HG03196 (cell line): ENCODE measurements around the gene RAB5A.
"Not testable (repeated sequence)": the region's sequence is repeated elsewhere in the genome, so short reads cannot be mapped to it uniquely, and the experiment has no call there.

Experiments used
- ATAC-seq: cut with Tn5 transposase; IDR thresholded peaks from one replicate; pipeline ENCODE4 v1.9.1; 2021; ENCODE audit not compliant: unreplicated experiment

Gene RAB5A

GRCh38 chr3:19947549-19948225 is 790 bp downstream of the RAB5A start:
- peak; percentile 23 for ATAC-seq

GRCh38 chr3:19948226-19948591 is 1.3 kb downstream of the RAB5A start:
- no peak for ATAC-seq

- ATAC-seq, result no peak
Measured at GRCh38 chr3:19950316-19950715, 3.4 kb downstream of the RAB5A start.

- no peak for ATAC-seq
Measured at GRCh38 chr3:19954676-19955075, 7.8 kb downstream of the RAB5A start.

- not testable (repeated sequence) for ATAC-seq
Measured at GRCh38 chr3:19957354-19957753, 10.5 kb downstream of the RAB5A start.

GRCh38 chr3:19959505-19959904 is 12.6 kb downstream of the RAB5A start:
- no peak for ATAC-seq

- no peak for ATAC-seq
Measured at GRCh38 chr3:19960696-19961095, 13.8 kb downstream of the RAB5A start.

- no peak for ATAC-seq
Measured at GRCh38 chr3:19961960-19962359, 15.1 kb downstream of the RAB5A start.

- no peak for ATAC-seq
Measured at GRCh38 chr3:19967208-19967607, 20.3 kb downstream of the RAB5A start.

GRCh38 chr3:19967812-19968211 is 20.9 kb downstream of the RAB5A start:
- ATAC-seq, result no peak

GRCh38 chr3:19970327-19970726 is 23.4 kb downstream of the RAB5A start:
- ATAC-seq, result no peak

- ATAC-seq, result no peak
Measured at GRCh38 chr3:19972054-19972453, 25.2 kb downstream of the RAB5A start.

- not testable (repeated sequence) for ATAC-seq
Measured at GRCh38 chr3:19988904-19989303, 42.0 kb downstream of the RAB5A start.

GRCh38 chr3:19994796-19995195 is 47.9 kb downstream of the RAB5A start:
- ATAC-seq, result no peak

- ATAC-seq, result no peak
Measured at GRCh38 chr3:19997502-19997901, 50.6 kb downstream of the RAB5A start.

GRCh38 chr3:20001932-20002331 is 55.0 kb downstream of the RAB5A start:
- ATAC-seq, result no peak

GRCh38 chr3:20007960-20008359 is 61.1 kb downstream of the RAB5A start:
- ATAC-seq, result no peak

- no peak for ATAC-seq
Measured at GRCh38 chr3:20008646-20009045, 61.7 kb downstream of the RAB5A start.

- ATAC-seq, result no peak
Measured at GRCh38 chr3:20012164-20012563, 65.3 kb downstream of the RAB5A start, which contains the start of gene PP2D1. Gene PP2D1 (minus strand): TSS chr3:20012264. CDS start chr3:20012072, 192 bp downstream.

GRCh38 chr3:20013396-20013795 is 66.5 kb downstream of the RAB5A start:
- no peak for ATAC-seq

GRCh38 chr3:20015525-20015924 is 68.6 kb downstream of the RAB5A start:
- no peak for ATAC-seq

- not testable (repeated sequence) for ATAC-seq
Measured at GRCh38 chr3:20016076-20016475, 69.2 kb downstream of the RAB5A start.

- ATAC-seq, result no peak
Measured at GRCh38 chr3:20022954-20023622, 76.2 kb downstream of the RAB5A start.
